ENCODE data around the gene COPS8.

The COPS8 gene

DNA sequence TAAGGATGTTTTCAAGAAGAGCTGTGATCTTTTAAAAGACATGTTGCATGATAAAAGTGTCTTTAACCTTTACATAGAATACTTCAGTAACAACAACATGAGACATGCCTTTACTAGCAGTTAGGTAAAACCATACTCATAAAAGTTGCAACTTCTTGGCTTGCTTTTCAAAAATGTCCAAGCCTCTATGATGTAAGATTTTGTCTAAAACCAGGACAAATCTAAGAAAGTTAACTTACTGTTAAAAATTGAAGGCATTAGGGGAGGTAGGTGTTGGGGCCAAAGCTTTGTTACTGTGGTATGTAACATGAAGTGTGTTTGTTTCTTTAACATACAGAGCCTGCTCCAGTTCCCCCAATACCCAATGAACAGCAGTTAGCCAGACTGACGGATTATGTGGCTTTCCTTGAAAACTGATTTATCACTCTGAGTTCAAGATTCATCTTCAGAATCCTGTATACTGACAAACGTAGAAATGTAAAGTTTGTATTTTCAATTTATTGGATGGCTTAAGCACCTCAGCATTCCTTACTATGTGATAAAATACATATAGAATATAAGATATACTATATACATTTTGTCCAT, 11.7 kb downstream of the COPS8 start:
- in situ Hi-C loops (cut with MboI; ENCODE audit: low sequenced_read_pairs) = no loop called here

DNA sequence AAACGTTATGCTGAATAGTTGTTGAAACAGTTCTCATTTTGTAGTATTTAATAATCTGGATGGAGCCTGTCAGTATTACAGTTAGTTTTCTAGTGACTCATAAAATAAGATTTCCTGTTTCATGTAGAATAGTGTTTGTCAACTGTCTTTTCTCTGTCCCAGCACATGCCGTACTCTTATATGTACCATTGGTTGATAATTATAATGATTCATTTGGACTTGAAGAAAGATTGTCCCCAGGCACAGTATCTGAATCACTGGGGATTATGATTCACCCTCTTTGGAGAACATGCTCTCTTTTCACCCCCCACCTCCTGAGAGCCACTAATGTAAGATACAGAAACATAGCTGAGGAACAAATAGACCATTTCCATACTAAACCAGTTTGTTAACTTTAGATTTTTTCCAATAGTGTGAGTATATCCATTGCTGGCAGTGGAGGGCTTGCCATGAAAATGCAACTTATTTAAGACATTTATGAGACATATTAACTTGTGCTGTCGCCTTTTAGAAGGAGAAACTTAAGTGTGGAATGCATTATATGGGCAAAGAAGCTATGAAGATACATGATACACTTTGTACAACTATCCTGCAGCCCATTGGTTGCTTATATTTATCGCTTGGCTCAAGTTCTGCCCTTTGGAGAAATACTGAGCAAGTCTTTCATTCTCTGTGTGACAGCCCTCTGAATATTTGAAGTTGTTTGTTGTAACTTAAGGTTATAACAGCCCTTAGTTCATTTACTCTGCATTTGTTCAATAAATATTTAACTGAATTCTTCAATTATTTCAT, 12.4 kb downstream of the COPS8 start:
- in situ Hi-C loops (cut with MboI; ENCODE audit: low sequenced_read_pairs) = no loop called here

DNA sequence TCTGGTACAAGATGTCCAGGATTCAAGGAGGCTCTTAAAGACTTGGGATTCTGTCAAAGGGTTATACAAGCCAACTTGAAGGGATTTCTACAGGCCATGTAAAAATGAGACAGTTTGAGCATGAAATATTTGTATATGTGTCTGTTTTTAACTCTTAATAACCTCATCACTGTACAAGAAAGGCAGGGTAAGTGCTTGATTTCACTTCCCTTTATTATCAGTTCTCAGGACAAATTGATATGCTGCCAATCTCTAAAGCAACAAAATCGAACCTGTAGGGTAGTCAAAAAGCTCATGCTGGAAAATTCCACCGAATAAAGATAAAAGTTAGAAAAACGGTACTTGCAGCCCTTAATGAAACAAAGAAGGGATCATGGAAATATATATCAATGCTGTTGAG, 14.1 kb downstream of the COPS8 start:
- in situ Hi-C loops (cut with MboI; ENCODE audit: low sequenced_read_pairs) = no loop called here

DNA sequence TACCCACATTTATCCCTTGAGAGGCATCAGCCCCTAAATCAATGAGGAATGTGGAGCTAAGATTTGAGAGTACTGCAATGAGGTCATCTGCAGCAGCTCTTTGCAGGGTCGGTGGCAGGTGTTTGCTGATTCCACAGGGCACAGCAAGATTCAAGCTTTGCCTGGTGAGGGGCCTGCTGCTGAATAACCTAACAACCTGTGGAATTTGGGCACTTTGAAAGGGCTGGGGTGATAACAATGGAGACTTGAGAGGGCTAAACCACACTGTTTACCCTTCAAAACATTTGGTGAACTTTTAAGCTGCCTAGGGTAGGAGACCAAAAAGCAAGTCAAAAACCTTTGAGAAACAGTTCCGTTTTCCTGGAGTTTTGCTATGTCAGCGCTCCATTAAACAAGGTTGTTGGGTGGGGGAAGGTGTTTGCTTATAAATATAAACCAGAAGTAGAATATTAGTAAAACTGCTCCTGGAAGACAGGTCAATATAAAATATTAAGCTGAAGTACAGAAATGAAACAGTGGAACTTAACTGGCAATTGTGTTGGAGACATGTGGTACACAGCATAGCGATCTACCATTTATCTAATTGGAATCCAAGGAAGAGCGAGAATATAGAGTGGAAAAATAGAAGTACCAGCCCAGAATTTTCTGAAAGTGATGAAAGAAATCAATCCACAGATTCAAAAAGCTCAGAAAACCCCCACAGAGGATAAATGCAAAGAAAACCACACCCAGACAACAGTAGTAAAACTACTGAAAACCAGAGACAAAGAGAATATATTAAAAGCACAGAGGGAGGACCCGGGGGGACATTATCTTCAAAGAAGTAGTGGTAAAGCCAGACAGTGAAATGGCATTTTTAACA, 15.7 kb downstream of the COPS8 start:
- in situ Hi-C loops (cut with MboI; ENCODE audit: low sequenced_read_pairs) = no loop called here

DNA sequence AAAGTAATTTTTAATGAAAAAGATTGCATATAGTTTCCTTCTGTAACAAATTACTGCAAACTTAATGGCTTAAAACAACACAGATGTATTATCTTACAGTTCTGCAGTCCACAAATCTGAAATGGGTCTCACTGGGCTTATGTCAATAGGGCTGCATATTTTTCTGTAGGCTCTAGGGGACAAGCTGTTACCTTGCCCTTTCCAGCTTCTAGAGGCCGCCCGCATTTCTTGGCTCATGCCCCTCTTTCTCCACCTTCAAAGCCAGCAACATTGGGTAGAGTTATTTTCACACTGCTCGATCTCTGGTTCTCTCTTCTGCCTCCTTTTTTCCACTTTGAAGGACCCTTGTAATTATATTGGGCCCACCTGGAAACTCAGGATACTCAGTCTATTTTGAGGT, 16.7 kb downstream of the COPS8 start:
- in situ Hi-C loops (cut with MboI; ENCODE audit: low sequenced_read_pairs) = no loop called here

DNA sequence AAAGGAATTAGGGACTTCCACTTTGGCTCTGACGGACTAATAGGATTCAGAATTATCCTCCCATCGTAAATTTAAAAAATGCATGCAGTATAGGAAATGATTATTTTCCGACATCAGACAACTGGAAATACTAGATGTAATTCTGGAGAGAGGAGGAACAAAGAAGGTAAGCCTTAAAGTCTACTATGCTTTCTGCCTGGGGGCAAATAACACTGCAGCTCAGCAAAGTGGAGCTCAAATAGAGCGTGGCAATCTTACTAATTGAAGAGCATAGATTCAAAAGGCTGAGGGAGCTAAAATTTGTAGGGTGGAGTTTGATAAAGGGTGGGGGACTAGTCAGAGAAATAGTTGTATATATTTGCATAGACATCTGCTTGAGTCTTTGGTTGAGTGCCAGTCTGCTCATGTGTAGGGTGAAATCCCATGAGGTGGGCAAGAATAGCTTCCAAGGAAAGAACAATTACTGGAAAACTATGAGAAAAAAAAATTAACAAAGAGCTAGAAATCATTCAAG, 23.8 kb downstream of the COPS8 start:
- in situ Hi-C loops (cut with MboI; ENCODE audit: low sequenced_read_pairs) = no loop called here

DNA sequence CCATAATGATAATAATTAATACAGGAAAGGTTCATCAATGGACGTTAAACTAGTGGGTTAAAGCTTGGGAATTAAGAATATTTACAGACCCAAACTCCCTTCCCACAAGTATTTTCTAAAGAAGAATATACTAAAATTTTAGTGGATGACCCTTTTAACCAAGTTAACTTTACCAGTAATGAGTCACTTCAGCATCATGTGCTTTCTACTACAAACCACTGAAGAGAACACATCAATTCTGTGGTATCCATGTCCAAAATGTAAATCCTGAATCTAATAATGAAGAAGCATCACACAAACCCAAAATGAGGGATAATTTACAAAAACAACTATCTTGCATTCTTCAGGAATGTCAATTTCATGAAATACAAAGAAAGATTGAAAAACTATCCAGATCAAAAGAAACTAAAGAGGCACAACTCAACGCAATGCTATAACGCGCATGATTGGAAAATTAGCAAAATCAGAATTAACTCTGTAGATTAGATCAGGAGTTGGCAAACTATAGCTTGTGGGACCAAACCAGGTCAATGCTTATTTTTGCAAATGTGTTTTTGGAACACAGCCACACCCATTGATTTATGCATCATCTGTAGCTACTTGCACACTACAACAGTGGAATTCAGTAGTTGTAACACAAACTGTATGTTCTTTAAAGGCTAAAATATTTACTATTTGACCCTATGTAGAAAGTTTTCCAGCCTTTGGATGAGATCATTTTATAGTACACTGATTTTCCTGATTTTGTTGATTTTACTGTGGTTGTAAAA, 27.5 kb downstream of the COPS8 start:
- in situ Hi-C loops (cut with MboI; ENCODE audit: low sequenced_read_pairs) = no loop called here

DNA sequence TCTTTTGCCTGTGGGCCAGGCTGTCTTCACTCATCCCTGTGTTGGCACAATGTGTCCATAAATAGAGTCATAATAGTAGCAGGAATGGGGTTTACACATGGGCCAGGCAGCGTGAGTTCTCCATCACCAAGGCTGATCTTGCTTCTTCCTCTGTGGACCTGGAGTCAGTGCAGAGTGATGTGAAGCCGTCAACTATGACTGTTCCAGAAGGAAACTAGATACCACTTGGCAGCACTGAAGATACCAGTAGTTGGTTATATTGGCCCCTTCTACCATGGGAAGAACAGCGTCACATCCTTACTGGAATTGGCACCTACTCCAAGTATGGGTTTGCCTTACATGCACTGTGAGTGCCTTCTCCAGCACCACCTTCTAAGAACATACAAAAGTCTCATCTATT, 30.2 kb downstream of the COPS8 start:
- in situ Hi-C loops (cut with MboI; ENCODE audit: low sequenced_read_pairs) = no loop called here

DNA sequence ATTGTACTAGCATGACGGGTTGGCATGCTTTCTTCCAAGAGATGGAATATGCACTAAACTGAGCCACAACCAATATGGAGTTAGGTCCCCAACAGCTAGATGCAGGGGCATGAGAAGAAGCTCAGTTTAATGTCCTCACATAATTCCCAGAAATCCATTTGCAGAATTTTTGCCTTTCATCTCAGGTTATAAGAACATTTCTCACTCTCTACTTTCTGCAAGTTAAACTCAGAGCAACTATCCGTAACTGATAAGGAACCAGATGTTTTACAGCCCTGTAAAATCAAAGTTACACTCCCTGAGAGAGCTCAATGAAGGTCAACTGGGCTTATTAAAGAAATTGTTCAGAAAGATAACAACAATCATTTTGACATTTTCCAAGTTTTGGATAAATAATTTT, 30.7 kb downstream of the COPS8 start:
- in situ Hi-C loops (cut with MboI; ENCODE audit: low sequenced_read_pairs) = no loop called here

DNA sequence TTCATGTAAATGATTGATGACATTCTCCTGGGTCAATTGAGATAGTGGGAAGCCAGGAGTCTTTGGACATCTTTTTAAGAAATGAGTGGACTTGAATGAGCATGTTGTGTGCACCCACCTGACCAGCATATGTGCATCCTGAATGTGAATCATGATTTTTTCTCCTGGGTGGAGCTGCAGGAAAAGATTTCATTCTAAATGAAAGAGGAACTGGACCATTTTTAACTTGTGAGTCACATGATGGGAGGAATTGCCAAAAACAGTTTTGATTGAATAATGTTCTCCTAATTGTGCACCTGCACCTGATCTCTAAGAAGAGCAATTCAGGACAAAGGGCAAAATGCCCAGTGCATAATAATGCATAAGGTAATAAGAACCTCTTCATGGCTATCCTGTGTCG, 32.3 kb downstream of the COPS8 start:
- in situ Hi-C loops (cut with MboI; ENCODE audit: low sequenced_read_pairs) = no loop called here

DNA sequence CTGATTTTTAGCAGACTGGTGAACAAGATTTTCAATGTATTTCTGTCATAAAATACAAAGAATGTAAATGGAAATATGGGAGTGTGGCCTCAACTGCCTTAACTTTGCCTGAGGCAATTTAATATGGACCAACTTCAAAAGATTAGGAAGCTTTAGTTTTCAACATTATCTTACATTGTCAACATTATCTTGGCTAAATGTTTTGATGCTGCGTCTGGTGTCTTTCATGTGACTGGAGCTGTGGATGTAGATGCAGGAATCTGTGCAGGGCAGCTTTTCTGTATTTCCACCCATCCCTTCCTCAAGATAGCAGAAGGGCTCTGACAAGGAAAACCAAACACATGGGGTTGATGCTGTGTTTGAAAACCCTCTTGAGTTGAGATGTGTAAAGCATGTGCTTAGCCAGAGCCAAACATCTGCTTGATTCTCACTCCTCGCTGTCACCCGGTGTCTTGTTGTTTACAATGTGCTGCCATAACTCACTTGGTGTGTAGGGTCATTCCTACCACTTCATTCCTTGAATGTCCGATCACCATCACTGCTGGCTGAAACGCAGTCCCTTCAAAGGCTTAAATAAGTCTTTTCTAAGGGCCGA, 33.0 kb downstream of the COPS8 start:
- in situ Hi-C loops (cut with MboI; ENCODE audit: low sequenced_read_pairs) = no loop called here

DNA sequence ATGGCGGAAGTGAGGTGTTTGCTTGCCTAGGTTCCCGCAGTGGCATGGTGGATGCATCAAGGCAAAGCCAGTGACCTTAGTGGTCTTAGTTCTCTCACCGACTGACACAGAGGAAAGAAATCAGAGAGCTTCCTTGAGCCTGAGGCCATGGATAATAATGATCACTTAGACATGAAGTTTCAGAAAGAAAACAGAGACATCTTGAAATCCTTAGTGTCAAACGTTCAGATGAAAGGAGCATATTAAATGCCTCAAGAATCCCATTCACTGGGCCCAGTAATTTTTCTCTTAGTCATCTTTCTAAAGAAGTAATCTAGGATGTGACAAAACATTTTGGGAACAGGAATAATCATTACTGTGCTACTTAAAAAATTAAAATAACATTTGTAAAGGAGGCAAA, 35.2 kb downstream of the COPS8 start:
- in situ Hi-C loops (cut with MboI; ENCODE audit: low sequenced_read_pairs) = no loop called here

DNA sequence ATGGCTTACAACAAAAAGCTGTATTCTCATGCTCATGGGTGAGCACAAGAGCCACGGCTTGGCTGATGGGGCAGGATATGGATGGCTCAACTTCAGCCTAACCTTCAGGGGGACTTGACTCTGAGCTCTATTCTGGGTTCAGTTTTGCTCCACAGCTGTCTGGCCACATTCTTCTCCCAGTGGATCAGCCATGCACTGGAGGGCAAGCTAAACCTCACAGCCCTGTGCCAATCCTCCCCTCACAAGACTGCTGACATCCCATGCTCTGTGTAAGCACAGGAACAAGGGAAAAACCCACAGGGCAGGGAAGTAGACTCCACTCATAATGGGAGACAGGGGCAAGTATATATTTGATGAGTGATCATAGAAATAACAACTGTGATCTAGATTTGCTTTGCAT, 35.6 kb downstream of the COPS8 start:
- in situ Hi-C loops (cut with MboI; ENCODE audit: low sequenced_read_pairs) = no loop called here

DNA sequence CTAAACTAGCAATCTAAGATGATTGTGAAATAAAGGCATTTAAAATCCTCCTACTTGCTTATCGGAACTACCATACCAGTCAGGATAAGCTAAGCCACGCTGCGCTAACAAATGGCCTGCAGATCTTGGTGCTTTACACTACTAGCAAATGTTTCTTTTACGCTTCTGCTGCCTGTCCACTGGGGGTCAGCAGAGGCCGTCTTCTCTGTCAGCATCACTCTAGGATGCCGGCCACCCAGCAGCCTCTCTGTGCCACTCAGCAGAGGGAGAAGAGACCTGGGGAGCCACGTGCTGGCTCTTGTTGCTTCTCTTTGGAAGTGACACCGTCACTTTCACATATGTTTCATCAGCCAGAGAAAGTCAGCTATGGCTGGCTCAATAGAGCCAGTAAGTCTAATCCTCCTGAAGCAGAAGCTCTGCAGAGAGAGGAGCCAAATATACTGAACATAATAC, 36.6 kb downstream of the COPS8 start:
- in situ Hi-C loops (cut with MboI; ENCODE audit: low sequenced_read_pairs) = no loop called here

DNA sequence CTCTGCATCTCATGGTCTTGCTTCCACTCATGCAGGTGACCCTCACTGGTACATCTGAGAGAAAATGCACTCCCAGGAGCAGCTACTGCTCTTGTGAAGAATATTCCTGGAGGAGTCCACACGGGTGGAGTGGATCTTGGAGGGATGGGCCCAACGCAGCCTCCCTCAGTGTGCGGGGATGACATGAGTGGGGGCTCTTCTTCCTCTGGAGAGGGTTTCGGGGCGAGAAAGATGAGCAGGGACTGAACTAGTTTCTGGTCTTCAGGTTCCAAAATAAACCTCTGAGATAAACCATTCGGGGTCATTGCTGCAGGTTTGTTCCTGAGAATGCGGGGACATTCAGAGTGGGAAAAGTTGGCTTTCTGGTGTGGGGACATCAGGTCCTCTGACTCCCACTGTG, 39.1 kb downstream of the COPS8 start:
- in situ Hi-C loops (cut with MboI; ENCODE audit: low sequenced_read_pairs) = no loop called here

DNA sequence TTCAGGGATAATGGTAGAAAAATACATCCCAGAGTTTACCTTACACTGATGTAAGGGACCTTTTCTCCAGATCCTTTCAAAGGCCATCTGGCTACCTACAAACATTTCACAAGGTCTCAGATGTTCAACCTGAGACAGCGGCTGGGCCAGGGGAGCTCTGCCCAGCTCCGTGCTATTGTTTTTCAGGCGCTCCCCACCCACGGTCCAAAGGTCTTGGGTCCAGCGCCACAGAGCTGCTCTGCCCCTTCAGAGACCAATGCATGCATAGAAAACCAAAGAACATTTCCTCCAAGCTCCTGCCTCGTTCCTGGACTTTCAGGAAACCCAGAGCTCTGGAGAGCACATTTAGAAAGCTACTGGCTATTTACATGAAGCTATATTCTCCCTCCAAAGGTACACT, 40.3 kb downstream of the COPS8 start:
- in situ Hi-C loops (cut with MboI; ENCODE audit: low sequenced_read_pairs) = no loop called here

DNA sequence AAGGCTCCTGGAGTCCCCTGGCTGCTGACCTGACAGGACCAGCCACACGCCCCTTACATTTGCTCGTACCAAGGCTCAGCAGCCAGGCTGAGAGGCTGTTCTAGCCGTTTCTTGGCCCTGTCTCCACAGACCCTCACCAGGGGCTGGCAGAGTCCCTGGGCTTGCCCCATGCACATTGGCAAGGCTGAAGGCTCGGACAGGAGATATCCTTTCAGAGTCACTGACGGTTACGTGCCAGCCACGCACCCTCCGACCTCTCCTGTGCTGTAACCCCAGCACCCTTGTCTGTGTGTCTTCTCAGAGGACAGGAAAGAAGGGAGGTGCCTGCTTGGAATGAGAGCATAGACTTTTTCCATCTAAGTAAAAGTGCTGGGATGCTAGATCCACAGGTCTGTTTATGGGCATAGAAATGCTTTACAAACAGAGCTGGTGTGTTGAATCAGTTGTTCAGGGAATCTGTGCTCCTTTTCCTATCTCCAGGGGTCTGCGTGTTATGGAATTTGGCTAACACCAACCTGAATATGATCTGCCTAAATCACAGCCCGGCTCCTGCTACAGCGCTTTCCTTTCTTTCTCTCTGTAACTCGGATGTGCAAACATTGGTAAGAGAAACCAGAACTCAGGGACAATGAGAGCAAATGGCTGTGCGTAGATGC, 41.0 kb downstream of the COPS8 start:
- in situ Hi-C loops (cut with MboI; ENCODE audit: low sequenced_read_pairs) = no loop called here

DNA sequence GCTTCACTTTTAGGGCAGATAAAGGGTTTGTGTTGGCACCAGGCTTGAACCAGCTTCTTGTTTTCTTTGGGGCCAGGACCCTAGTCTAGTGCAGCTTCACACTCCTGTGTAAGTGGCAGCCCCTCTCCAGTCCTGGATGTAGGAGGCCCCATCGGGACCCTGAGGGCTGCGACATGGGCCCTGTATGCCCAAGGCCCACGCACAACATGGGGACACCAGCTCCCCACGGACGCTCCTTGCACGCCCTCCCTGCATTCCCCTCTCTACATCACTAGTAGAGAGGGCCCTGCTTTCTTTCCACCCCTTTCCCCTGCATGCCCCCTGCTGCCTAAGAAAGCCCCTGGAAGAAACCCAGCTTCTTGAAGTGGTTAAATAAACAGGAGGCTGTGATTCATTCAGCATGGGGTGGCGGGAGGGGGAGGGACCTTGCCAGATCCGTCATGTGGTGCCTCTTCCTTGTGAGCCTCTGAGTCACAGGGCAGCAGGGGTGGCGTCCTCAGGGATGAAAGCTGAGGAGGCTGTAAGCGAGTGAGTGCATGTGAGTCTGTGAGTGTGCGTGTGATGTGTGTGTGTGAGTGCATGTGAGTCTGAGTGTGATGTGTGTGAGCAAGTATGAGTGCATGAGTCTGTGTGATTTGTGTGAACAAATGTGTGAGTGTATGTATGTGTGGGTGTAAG, 42.5 kb downstream of the COPS8 start:
- in situ Hi-C loops (cut with MboI; ENCODE audit: low sequenced_read_pairs) = no loop called here

DNA sequence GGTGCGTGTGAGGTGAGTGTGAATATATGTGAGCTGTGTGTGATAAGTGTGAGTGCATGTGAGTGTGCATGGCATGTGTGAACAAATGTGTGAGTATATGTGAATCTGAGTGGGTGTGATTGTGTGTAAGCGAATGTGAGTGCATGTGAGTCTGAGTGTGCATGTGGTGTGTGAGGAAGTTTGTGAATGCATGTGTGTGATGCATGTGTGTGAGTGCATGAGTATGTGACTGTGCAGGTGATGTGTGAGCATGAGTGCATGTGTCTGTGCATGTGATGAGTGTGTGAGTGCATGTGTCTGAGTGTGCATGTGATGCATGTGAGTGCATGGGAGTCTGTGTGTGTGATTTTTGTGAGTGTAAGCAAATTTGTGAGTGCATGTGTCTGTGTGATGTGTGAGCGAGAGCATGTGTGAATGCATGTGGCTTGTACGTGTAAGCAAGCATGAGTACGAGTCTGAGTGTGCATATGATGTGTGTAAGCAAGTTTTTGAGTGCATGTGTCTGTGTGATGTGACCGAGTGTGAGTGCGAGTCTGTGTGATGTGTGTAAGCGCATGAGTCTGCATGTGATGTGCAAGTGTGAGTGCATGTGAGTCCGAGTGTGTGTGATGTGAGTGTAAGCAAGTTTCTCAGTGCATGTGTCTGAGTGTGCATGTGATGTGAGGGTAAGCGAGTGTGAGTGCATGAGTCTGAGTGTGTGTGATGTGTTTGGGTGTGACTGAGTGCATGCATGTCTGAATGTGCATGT, 43.3 kb downstream of the COPS8 start:
- in situ Hi-C loops (cut with MboI; ENCODE audit: low sequenced_read_pairs) = no loop called here

Measured in HL-60/S4 treated with phorbol 12-myristate 13-acetate at 8.2 ng/mL for 4 days and 3 days (cell line).